A673 (cell line): Measurements from ENCODE around the gene APOA5. TPM values are rescaled to one million over a fixed set of nuclear protein-coding genes. Genes with fewer than 3 reads are reported as not detected.

Experiments
- BruUV-seq: library from RNA; stranded (reverse); fragments of 400-500 nt; replicated peaks from 2 replicates; lab custom pipeline; 2021; lab: Mats Ljungman, UMichigan
- CTCF ChIA-PET: fragments of 300-600 bp; sonication (Branson Sonifier 250); formaldehyde crosslinking; loops from one replicate; lab custom pipeline; 2022; ENCODE audit warnings: antibody characterized with exemption; lab: Charles Lee
- POLR2A ChIA-PET: fragments of 300-600 bp; sonication (Branson Sonifier 250); formaldehyde crosslinking; loops from one replicate; lab custom pipeline; 2022; ENCODE audit warnings: antibody characterized with exemption; ENCODE audit not compliant: low non-redundant PET; lab: Charles Lee
- DNase-seq: peaks from one replicate; pipeline ENCODE4 v3.0.0-alpha.2; 2015; ENCODE audit warnings: low spot score
- H3K27ac ChIP-seq: fragments of 200-600 bp; sonication (generic); 2 replicates; pipeline ENCODE4 v1.5.1; 2016; ENCODE audit warnings: mixed run types, low read depth, mild to moderate bottlenecking, mixed read lengths, antibody characterized with exemption, low read length; ENCODE audit not compliant: poor library complexity, severe bottlenecking
- H3K27me3 ChIP-seq: fragments of 200-600 bp; sonication (generic); replicated peaks from 2 replicates; pipeline ENCODE4 v1.6.1; 2017; ENCODE audit warnings: mixed run types, low read depth, mild to moderate bottlenecking, mixed read lengths, antibody characterized with exemption, low read length; ENCODE audit not compliant: insufficient read depth, poor library complexity
- H3K36me3 ChIP-seq: fragments of 200-600 bp; sonication (generic); 2 replicates; pipeline ENCODE4 v1.6.1; 2016; ENCODE audit warnings: mixed run types, mild to moderate bottlenecking, mixed read lengths, antibody characterized with exemption, low read length; ENCODE audit not compliant: insufficient read depth, poor library complexity, severe bottlenecking
- H3K4me1 ChIP-seq: fragments of 200-600 bp; sonication (generic); 2 replicates; pipeline ENCODE4 v1.6.1; 2017; ENCODE audit warnings: mixed run types, mild to moderate bottlenecking, mixed read lengths, antibody characterized with exemption, low read length; ENCODE audit not compliant: insufficient read depth, poor library complexity, severe bottlenecking
- H3K4me3 ChIP-seq: fragments of 200-600 bp; sonication (generic); 2 replicates; pipeline ENCODE4 v1.5.1; 2016; ENCODE audit warnings: low read depth, mixed run types, mild to moderate bottlenecking, mixed read lengths, low read length; ENCODE audit not compliant: poor library complexity, severe bottlenecking
- H3K9me3 ChIP-seq: fragments of 200-600 bp; sonication (generic); 2 replicates; pipeline ENCODE4 v1.6.1; 2016; ENCODE audit warnings: mixed run types, low read depth, mild to moderate bottlenecking, mixed read lengths, antibody characterized with exemption, low read length; ENCODE audit not compliant: poor library complexity, severe bottlenecking
- EZH2 ChIP-seq: fragments of 200-600 bp; sonication (generic); IDR thresholded peaks from 2 replicates; pipeline ENCODE4 v1.6.1; 2017; ENCODE audit warnings: borderline replicate concordance, low read depth, mild to moderate bottlenecking, mixed read lengths, antibody characterized with exemption, low read length; ENCODE audit not compliant: poor library complexity, severe bottlenecking
- intact Hi-C: fragments of 100-400 bp; cut with micrococcal nuclease; formaldehyde crosslinking; loops from one replicate; pipeline ENCODE4 v1.10.0; 2022; ENCODE audit not compliant: unreplicated experiment
- total RNA-seq: library from RNA; stranded (reverse); gene quantifications from 2 replicates; pipeline ENCODE4 v1.2.3, GENCODE V29; 2021
- TF ChIP-seq, protein P1 (sequence below): fragments of 300-800, 200-600 bp; sonication (generic); conservative IDR thresholded peaks from 2 replicates; pipeline ENCODE4 v1.5.1; 2017; ENCODE audit warnings: low read depth, mild to moderate bottlenecking, antibody characterized with exemption, low read length, moderate library complexity, mixed read lengths

The APOA5 gene
- total RNA-seq, 1 experiment from 2014 or later = not detected

DNA sequence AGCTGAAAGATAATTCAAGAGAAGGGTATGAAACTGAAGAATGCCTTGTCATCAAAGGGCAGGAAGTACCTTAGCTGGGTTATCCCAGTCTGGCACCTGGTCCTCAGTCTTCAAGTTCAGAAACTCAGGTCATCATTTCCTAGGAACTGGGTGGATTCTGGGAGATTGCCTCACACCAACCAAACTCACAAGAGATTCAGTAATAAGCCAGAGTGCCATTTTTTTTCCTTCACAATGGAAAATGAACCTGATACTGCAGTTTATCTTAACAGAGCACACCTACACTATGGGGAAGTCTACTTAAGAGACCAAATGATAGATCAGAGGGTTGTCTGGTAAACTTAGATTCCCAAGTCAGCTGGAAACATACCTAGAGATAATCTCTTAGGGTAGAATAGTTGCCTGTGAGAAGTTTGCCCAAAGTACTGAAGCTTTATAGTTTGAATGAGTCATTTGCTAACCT is 15.1 kb downstream of the APOA5 start:
- Histone ChIP-seq H3K4me1 (peaks cover 14% of the 10 kb centered on the region), H3K27me3 (no peaks in the 10 kb centered on the region), H3K9me3 (no peaks in the 10 kb centered on the region), H3K36me3 (peaks cover 39% of the 10 kb centered on the region), H3K27ac (no peak overlapping the region), H3K4me3 (no peak overlapping the region)
- DNase-seq = no peak
- TF ChIP-seq EZH2 = no peak
- intact Hi-C loops = no loop called here
- ChIA-PET POLR2A (no interaction called here), CTCF (no interaction called here)
- no TSS peak for BruUV-seq

DNA sequence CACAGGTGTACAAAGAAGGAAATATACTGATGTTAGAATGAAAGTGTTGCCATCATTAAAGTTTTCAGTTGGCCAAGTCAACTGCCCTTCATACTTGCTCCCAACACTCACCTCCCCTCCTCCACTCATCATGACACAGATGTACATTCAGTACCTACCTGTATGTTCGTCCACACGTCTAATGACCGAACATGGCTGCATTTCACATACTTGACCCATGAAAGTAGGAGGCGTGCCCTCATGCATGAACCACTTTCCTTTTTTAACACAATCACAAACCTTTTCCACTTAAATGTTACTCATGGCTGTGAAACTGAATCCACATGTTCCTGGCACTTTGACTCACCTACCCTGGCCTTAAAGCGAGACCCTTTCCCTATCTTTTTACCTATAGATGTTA is 15.7 kb downstream of the APOA5 start:
- Histone ChIP-seq H3K27me3 (no peaks in the 10 kb centered on the region), H3K4me1 (peaks cover 19% of the 10 kb centered on the region), H3K36me3 (peaks cover 33% of the 10 kb centered on the region), H3K4me3 (no peak overlapping the region), H3K9me3 (no peaks in the 10 kb centered on the region), H3K27ac (no peak overlapping the region)
- CTCF ChIA-PET = no interaction called here
- POLR2A ChIA-PET = no interaction called here
- DNase-seq = no peak
- BruUV-seq = no TSS peak
- intact Hi-C loops = no loop called here
- TF ChIP-seq EZH2 = no peak
- TF ChIP-seq, protein P1, sequence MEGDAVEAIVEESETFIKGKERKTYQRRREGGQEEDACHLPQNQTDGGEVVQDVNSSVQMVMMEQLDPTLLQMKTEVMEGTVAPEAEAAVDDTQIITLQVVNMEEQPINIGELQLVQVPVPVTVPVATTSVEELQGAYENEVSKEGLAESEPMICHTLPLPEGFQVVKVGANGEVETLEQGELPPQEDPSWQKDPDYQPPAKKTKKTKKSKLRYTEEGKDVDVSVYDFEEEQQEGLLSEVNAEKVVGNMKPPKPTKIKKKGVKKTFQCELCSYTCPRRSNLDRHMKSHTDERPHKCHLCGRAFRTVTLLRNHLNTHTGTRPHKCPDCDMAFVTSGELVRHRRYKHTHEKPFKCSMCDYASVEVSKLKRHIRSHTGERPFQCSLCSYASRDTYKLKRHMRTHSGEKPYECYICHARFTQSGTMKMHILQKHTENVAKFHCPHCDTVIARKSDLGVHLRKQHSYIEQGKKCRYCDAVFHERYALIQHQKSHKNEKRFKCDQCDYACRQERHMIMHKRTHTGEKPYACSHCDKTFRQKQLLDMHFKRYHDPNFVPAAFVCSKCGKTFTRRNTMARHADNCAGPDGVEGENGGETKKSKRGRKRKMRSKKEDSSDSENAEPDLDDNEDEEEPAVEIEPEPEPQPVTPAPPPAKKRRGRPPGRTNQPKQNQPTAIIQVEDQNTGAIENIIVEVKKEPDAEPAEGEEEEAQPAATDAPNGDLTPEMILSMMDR = no peak

DNA sequence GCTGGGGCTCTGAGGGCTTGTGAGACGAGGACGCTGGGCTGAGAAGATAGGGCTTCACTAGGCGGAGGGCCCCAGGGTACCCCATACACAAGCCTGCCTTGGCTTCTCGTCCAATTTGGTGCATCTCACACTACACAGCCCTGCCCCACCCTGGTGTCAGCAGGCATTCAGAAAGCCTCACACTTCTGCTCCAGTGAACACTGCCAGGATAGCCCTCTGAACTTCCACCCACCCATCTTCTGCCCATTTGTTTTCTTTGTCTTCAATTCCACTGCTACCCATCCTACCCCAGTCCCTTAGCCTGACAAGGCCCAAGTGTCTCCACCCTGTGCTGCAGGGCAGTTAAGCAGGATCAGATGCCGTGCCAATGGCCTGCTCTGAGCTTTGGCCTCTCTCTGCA is 17.0 kb downstream of the APOA5 start:
- intact Hi-C loops = loop anchor here (5.0 kb wide), 1 partner anchor 333 kb away; no protein-coding TSS in a partner anchor

More for the DNA sequence above, 17.0 kb downstream of the APOA5 start:
- Histone ChIP-seq H3K4me3 (no peak overlapping the region), H3K36me3 (peaks cover 25% of the 10 kb centered on the region), H3K27me3 (no peaks in the 10 kb centered on the region), H3K9me3 (no peaks in the 10 kb centered on the region), H3K4me1 (peaks cover 20% of the 10 kb centered on the region), H3K27ac (no peak overlapping the region)
- no peak for DNase-seq
- TF ChIP-seq, protein P1 = no peak
- TF ChIP-seq EZH2 = no peak
- POLR2A ChIA-PET = no interaction called here
- BruUV-seq = no TSS peak
- CTCF ChIA-PET = no interaction called here
